Measurements from ENCODE around the gene LPCAT3.

Gene LPCAT3

GRCh38 chr12:6937481-6938352 is 80.6 kb downstream of the LPCAT3 start (continued):
- TF ChIP-seq, protein P1, sequence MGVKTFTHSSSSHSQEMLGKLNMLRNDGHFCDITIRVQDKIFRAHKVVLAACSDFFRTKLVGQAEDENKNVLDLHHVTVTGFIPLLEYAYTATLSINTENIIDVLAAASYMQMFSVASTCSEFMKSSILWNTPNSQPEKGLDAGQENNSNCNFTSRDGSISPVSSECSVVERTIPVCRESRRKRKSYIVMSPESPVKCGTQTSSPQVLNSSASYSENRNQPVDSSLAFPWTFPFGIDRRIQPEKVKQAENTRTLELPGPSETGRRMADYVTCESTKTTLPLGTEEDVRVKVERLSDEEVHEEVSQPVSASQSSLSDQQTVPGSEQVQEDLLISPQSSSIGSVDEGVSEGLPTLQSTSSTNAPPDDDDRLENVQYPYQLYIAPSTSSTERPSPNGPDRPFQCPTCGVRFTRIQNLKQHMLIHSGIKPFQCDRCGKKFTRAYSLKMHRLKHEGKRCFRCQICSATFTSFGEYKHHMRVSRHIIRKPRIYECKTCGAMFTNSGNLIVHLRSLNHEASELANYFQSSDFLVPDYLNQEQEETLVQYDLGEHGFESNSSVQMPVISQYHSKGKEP (tag by site-specific recombination; IDR thresholded peaks at IDR 0.05), result peak; percentile 83
- peak; percentile 66; the same call in 1 of the 2 replicates for TF ChIP-seq MZF1 (tag by site-specific recombination; IDR thresholded peaks at IDR 0.05; ENCODE audit: borderline replicate concordance)
- no peak for TF ChIP-seq ZNF830 (tag by site-specific recombination; IDR thresholded peaks at IDR 0.05; ENCODE audit: low read depth)
- peak; percentile 76; the same call in 1 of the 2 replicates for TF ChIP-seq ZBTB20 (tag by site-specific recombination; IDR thresholded peaks at IDR 0.05)
- peak; percentile 100 for TF ChIP-seq ZBTB26 (tag by site-specific recombination; optimal IDR thresholded peaks at IDR 0.05)
- TF ChIP-seq ZNF394 (tag by site-specific recombination; IDR thresholded peaks at IDR 0.05; ENCODE audit: borderline replicate concordance), result peak; percentile 75; the same call in 1 of the 2 replicates
- peak; percentile 83 for TF ChIP-seq SP3 (tag by site-specific recombination; IDR thresholded peaks at IDR 0.05)
- TF ChIP-seq ZNF221 (tag by site-specific recombination; IDR thresholded peaks at IDR 0.05; ENCODE audit: borderline replicate concordance), result no peak
- peak; percentile 92 for TF ChIP-seq SCRT2 (tag by site-specific recombination; IDR thresholded peaks at IDR 0.05)
- no peak for TF ChIP-seq ZNF362 (tag by site-specific recombination; IDR thresholded peaks at IDR 0.05)
- TF ChIP-seq ZNF2 (tag by site-specific recombination; IDR thresholded peaks at IDR 0.05), result peak; percentile 96
- TF ChIP-seq ZNF776 (tag by site-specific recombination; IDR thresholded peaks at IDR 0.05; ENCODE audit: borderline replicate concordance), result no peak
- no peak for TF ChIP-seq ZNF777 (tag by site-specific recombination; IDR thresholded peaks at IDR 0.05; ENCODE audit: borderline replicate concordance)
- no peak for TF ChIP-seq ZNF664 (tag by site-specific recombination; IDR thresholded peaks at IDR 0.05)
- TF ChIP-seq ZNF658 (tag by site-specific recombination; IDR thresholded peaks at IDR 0.05), result no peak
- no peak for TF ChIP-seq ZNF114 (tag by site-specific recombination; IDR thresholded peaks at IDR 0.05)
- peak; percentile 98; the same call in 1 of the 2 replicates for TF ChIP-seq ZNF501 (tag by site-specific recombination; IDR thresholded peaks at IDR 0.05)
- TF ChIP-seq ZNF571 (tag by site-specific recombination; IDR thresholded peaks at IDR 0.05), result no peak
- TF ChIP-seq ZNF707 (tag by site-specific recombination; IDR thresholded peaks at IDR 0.05), result no peak
- no peak for TF ChIP-seq HOXD13 (CRISPR knock-in tag; IDR thresholded peaks at IDR 0.05; ENCODE audit: borderline replicate concordance)
- no peak for TF ChIP-seq ZNF133 (tag by site-specific recombination; IDR thresholded peaks at IDR 0.05)
- TF ChIP-seq ZNF76 (tag by site-specific recombination; IDR thresholded peaks at IDR 0.05; ENCODE audit: borderline replicate concordance, low read depth), result peak; percentile 68; the same call in 1 of the 2 replicates
- no peak; the same call in 1 of the 2 replicates for TF ChIP-seq ZNF561 (tag by site-specific recombination; IDR thresholded peaks at IDR 0.05; ENCODE audit: borderline replicate concordance)
- no peak for TF ChIP-seq GLIS2 (tag by site-specific recombination; IDR thresholded peaks at IDR 0.05)
- TF ChIP-seq ZNF184 (tag by site-specific recombination; IDR thresholded peaks at IDR 0.05), result no peak
- no peak for TF ChIP-seq ZNF555 (tag by site-specific recombination; conservative IDR thresholded peaks at IDR 0.05)
- peak; percentile 81 for TF ChIP-seq ZNF223 (tag by site-specific recombination; IDR thresholded peaks at IDR 0.05)
- no peak for TF ChIP-seq ZNF202 (tag by site-specific recombination; IDR thresholded peaks at IDR 0.05; ENCODE audit: borderline replicate concordance)
- TF ChIP-seq KLF1 (tag by site-specific recombination; IDR thresholded peaks at IDR 0.05), result 0 out of 2 replicates have a peak, but pooled peaks have one; percentile 47
- peak; percentile 98 for TF ChIP-seq ZNF24 (tag by site-specific recombination; IDR thresholded peaks at IDR 0.05)
- no peak for TF ChIP-seq ZNF530 (tag by site-specific recombination; IDR thresholded peaks at IDR 0.05; ENCODE audit: low read depth)
- no peak for TF ChIP-seq ZNF155 (tag by site-specific recombination; IDR thresholded peaks at IDR 0.05)
- TF ChIP-seq ATF2 (tag by site-specific recombination; IDR thresholded peaks at IDR 0.05; ENCODE audit: low read depth), result 0 out of 2 replicates have a peak, but pooled peaks have one; percentile 3

Data from HEK293 (cell line).